Duodenal mucosa (tissue), 2 donors: ENCODE data around the gene ZP4.

ENCODE experiments used
- H3K27ac ChIP-seq: one replicate; pipeline ENCODE4 v1.7.0; 2013; ENCODE audit warnings: low read depth, low read length
- H3K27me3 ChIP-seq, 2 donors: one replicate each; pipeline ENCODE4 v1.7.0; 2013; ENCODE audit warnings: low read length in 2 of 2, control low read depth in 1 of 2; ENCODE audit not compliant: insufficient read depth in 2 of 2, control insufficient read depth in 1 of 2
- H3K36me3 ChIP-seq, 2 donors: one replicate each; pipeline ENCODE4 v1.7.0; 2013; ENCODE audit warnings: low read length in 2 of 2, control low read depth in 1 of 2; ENCODE audit not compliant: insufficient read depth in 2 of 2, control insufficient read depth in 1 of 2
- H3K4me1 ChIP-seq, 2 donors: one replicate each; pipeline ENCODE4 v1.7.0; 2013; ENCODE audit warnings: low read length in 2 of 2, control low read depth in 1 of 2; ENCODE audit not compliant: insufficient read depth in 2 of 2, control insufficient read depth in 1 of 2
- H3K4me3 ChIP-seq, 2 donors: one replicate each; pipeline ENCODE4 v1.7.0; 2013; ENCODE audit warnings: low read length in 2 of 2, low read depth in 1 of 2
- H3K9ac ChIP-seq, 2 donors: one replicate each; pipeline ENCODE4 v1.7.0; 2013; ENCODE audit warnings: low read length in 2 of 2, low read depth in 1 of 2
- H3K9me3 ChIP-seq, 2 donors: one replicate each; pipeline ENCODE4 v1.7.0; 2013; ENCODE audit warnings: low read length in 2 of 2, control low read depth in 1 of 2; ENCODE audit not compliant: control insufficient read depth in 1 of 2

ZP4 gene, protein sequence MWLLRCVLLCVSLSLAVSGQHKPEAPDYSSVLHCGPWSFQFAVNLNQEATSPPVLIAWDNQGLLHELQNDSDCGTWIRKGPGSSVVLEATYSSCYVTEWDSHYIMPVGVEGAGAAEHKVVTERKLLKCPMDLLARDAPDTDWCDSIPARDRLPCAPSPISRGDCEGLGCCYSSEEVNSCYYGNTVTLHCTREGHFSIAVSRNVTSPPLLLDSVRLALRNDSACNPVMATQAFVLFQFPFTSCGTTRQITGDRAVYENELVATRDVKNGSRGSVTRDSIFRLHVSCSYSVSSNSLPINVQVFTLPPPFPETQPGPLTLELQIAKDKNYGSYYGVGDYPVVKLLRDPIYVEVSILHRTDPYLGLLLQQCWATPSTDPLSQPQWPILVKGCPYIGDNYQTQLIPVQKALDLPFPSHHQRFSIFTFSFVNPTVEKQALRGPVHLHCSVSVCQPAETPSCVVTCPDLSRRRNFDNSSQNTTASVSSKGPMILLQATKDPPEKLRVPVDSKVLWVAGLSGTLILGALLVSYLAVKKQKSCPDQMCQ

DNA sequence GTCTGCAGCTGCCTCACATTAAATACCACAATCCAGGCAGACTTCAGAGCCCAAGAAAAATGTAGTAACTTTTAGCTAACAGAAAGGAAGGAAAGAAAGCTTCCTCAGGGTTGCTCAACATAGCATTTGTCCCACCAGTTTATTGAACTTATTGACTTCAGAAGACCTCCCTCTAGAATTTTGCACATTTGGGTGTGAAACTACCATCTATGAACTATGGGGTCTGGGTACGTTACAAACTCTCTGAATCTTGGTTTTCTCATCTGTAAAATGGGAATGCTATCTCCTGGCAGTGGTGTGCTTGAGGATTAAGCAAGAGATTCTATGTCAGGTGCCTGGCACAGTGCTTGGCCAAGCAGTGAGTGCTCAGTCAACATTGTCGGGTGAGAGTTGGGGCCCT lies at the start of gene ZP4:
TSS of gene ZP4 (minus strand) at position 101 of the 400 bp plus-strand sequence. CDS start 287 bp downstream, outside the sequence.
- Histone ChIP-seq H3K36me3 (no peaks in the 10 kb centered on the region), H3K4me1 (no peaks in the 10 kb centered on the region), H3K27me3 (no peaks in the 10 kb centered on the region), H3K9me3 (no peaks in the 10 kb centered on the region), H3K27ac (no peak within 1 kb of the TSS), H3K9ac (no peak within 1 kb of the TSS), H3K4me3 (no peak within 1 kb of the TSS)

DNA sequence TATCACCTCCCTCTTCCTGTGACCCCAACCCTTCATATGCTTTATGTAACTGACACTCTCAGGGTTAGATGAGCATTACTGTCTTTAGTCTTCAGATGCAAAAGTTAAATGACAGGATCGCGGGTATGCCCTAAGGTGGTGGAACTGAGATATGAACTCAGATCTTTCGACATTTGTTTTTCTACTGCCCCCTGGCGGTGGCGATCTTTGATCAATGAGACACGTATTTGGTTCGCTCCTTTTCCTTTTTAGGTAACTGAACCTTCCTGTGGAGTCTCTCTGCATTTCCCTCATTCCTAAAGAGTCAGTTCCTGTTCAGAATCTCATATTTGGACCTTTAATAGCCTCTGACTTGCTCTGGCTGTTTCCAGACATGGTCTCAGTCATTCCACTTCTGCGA lies 47.8 kb upstream of the ZP4 start:
- no peaks in the 10 kb centered on the region for H3K4me1 ChIP-seq
- no peaks in the 10 kb centered on the region for H3K27me3 ChIP-seq
- H3K9ac ChIP-seq, result no peak overlapping the region
- H3K27ac ChIP-seq, result no peak overlapping the region
- no peak overlapping the region for H3K4me3 ChIP-seq
- H3K9me3 ChIP-seq, result no peaks in the 10 kb centered on the region
- H3K36me3 ChIP-seq, result no peaks in the 10 kb centered on the region

DNA sequence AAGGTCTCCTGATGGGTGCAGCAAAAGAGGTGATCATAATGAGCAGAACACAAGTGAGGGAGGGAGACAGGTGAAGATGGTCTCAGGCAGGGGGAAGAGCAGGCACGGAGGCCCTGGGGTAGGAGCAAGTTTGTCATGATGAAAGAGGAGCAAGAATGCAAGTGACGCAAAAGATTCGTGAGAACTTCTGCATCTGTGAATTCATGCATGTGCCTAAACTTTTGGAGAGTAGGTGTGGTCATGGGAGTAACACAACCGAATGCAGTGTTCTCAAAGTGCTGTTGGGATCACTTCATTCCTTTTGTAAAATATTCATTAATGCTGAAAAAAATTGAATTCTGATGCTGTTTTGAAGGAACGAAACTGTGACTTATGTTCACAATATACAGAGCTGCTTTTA lies 47.3 kb upstream of the ZP4 start:
- no peaks in the 10 kb centered on the region for H3K27me3 ChIP-seq
- no peaks in the 10 kb centered on the region for H3K9me3 ChIP-seq
- no peak overlapping the region for H3K4me3 ChIP-seq
- no peaks in the 10 kb centered on the region for H3K4me1 ChIP-seq
- no peaks in the 10 kb centered on the region for H3K36me3 ChIP-seq
- no peak overlapping the region for H3K9ac ChIP-seq
- H3K27ac ChIP-seq, result no peak overlapping the region

DNA sequence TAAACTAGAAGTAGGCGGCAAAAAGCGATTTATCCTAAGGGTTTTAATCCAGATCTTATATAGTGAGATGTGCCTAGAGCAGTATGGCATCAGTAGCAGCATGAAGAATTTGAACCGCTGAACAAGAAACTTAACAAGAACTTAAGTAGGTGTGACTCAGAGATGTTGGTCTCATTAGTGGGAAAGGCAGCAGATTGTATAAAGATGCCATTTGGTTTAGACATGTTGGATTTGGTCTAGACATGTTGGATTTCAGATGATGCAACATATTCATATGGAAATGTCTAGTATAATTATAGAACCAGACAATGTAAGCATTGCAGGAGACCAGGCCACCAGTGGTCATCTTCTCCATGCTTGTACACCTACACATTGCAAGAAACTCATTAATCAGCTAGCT lies 42.1 kb upstream of the ZP4 start:
- Histone ChIP-seq H3K27ac (no peak overlapping the region), H3K36me3 (no peaks in the 10 kb centered on the region), H3K27me3 (no peaks in the 10 kb centered on the region), H3K4me1 (no peaks in the 10 kb centered on the region), H3K9me3 (no peaks in the 10 kb centered on the region), H3K4me3 (no peak overlapping the region), H3K9ac (no peak overlapping the region)

DNA sequence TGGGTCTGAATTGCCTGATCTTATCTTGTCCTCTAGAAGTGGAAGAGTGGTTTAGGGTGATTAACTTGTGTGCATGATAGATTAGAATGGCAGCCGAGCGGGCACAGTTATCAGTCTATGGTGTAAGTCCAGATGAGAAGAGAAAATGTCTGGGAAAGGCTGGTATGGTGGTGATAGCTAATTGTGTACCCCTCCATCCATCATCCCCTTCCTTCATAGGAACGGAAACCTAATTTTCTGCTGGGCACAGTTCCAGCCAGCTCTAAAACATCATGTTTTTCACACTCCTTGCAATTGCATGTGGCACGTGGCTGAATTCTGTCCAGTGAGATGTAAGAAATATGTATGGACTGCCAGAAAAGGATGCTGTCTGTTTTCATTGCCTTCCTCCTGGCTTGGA lies 40.9 kb upstream of the ZP4 start:
- H3K4me1 ChIP-seq, result no peaks in the 10 kb centered on the region
- no peaks in the 10 kb centered on the region for H3K36me3 ChIP-seq
- no peak overlapping the region for H3K9ac ChIP-seq
- no peak overlapping the region for H3K27ac ChIP-seq
- H3K9me3 ChIP-seq, result no peaks in the 10 kb centered on the region
- H3K27me3 ChIP-seq, result no peaks in the 10 kb centered on the region
- no peak overlapping the region for H3K4me3 ChIP-seq

DNA sequence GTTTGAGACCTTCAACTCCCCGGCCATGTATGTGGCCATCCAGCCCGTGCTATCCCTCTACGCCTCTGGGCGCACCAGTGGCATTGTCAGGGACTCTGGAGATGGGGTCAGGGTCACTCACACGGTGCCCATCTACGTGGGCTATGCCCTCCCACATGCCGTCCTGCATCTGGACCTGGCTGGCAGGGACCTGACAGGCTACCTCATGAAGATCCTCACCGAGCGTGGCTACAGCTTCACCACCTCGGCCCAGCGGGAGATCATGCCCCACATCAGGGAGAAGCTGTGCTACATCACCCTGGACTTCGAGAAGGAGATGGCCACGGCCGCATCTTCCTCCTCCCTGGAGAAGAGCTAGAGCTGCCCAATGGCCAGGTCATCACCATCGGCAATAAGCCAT lies 36.5 kb upstream of the ZP4 start:
- Histone ChIP-seq H3K27ac (no peak overlapping the region), H3K27me3 (no peaks in the 10 kb centered on the region), H3K4me3 (no peak overlapping the region), H3K36me3 (no peaks in the 10 kb centered on the region), H3K9me3 (no peaks in the 10 kb centered on the region), H3K9ac (no peak overlapping the region), H3K4me1 (no peaks in the 10 kb centered on the region)

DNA sequence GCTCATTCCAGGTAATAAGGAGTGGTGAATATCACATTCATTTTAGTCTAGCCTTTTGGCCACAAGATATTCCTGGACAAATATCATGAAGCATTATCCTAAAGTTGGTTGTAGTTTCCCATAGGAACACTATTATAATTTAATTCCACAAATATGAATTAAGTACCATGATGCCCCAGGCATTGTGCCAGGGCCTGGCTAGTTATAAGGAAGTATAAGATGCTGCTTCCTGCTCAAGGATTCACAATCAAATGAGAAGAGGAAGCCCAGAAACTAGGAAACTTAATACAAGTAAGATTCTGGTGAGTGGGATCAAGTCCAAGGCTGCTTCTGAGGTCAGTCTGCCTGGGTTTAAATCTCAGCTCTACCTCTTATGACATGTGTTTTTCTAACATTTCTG lies 30.6 kb upstream of the ZP4 start:
- Histone ChIP-seq H3K9ac (no peak overlapping the region), H3K4me3 (no peak overlapping the region)

DNA sequence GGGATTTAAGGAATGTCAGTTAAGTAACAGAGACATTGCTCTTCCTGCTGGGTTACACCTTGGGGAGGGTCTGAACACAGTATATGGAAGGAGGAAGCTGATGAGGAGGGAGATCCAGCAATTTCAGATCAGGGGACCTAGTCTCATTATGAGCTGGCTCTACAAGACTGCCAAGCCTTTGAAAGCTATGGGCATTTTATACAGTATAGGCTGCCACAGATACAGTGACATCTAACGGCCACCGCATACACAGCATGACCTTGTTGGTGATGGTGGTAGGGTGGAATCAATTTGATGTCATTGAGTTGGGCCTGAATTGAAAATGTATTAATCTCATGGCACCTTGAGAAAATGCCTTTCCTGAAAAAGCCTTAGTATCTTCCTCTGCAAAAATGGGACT lies 22.6 kb upstream of the ZP4 start:
- Histone ChIP-seq H3K9me3 (no peaks in the 10 kb centered on the region), H3K27ac (no peak overlapping the region), H3K4me3 (no peak overlapping the region), H3K4me1 (no peaks in the 10 kb centered on the region), H3K27me3 (no peaks in the 10 kb centered on the region), H3K9ac (no peak overlapping the region), H3K36me3 (no peaks in the 10 kb centered on the region)

More for the DNA sequence above, 30.6 kb upstream of the ZP4 start:
- Histone ChIP-seq H3K4me1 (no peaks in the 10 kb centered on the region), H3K27ac (no peak overlapping the region), H3K27me3 (no peaks in the 10 kb centered on the region), H3K36me3 (no peaks in the 10 kb centered on the region), H3K9me3 (no peaks in the 10 kb centered on the region)

DNA sequence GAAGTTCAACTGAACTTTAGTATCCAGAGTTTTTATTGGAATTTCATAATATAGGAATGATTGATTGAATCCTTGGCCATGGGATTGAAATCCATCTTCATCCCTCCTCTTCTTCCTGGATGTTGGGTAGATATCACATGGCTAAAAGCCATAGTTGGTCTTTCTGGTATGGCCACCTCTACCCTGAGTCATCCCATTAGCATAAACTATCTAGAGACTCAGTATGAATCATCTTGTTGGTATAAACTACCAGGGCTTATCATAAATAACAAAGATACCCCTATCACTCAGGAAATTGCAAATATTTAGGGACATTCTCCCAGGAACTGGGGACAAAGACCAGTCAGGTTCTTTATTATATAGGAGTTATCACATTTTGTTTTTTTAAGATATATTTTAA lies 21.2 kb upstream of the ZP4 start:
- H3K27me3 ChIP-seq, result no peaks in the 10 kb centered on the region

DNA sequence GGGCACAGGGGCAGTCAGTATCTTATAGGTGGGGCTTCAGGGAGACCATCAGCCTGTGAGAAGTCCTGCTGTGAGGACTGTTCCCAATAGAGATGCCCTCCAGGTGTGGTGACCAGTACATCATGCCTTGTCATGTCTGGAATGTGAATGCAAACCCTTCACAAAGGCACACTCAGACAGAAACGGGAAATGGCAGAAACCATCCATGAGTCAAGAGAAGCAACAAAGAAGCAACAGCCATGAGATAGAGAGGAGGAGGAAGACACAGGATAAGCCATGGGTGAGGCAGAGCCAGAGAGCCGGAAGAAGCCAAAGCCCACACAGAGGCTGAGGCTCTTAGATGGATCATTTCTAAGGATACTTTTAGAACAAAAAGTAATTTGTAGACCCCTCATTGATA lies 20.1 kb upstream of the ZP4 start:
- no peak overlapping the region for H3K4me3 ChIP-seq
- H3K36me3 ChIP-seq, result no peaks in the 10 kb centered on the region
- no peak overlapping the region for H3K9ac ChIP-seq
- H3K4me1 ChIP-seq, result no peaks in the 10 kb centered on the region
- no peaks in the 10 kb centered on the region for H3K27me3 ChIP-seq
- no peak overlapping the region for H3K27ac ChIP-seq
- no peaks in the 10 kb centered on the region for H3K9me3 ChIP-seq

More for the DNA sequence above, 21.2 kb upstream of the ZP4 start:
- Histone ChIP-seq H3K9me3 (no peaks in the 10 kb centered on the region), H3K4me3 (no peak overlapping the region), H3K4me1 (no peaks in the 10 kb centered on the region), H3K9ac (no peak overlapping the region), H3K27ac (no peak overlapping the region), H3K36me3 (no peaks in the 10 kb centered on the region)
